HepG2 (cell line): Measurements from ENCODE around the gene LY6G5B. TPM values are rescaled to one million over a fixed set of nuclear protein-coding genes. Genes with fewer than 3 reads are reported as not detected.

ENCODE experiments used
- ARNT ChIP-seq: fragments of 450-650 bp; IDR thresholded peaks from 2 replicates; pipeline ENCODE4 v1.6.1; 2017
- HCFC1 ChIP-seq: fragments of 150-350 bp; IDR thresholded peaks from 2 replicates; pipeline ENCODE4 v1.6.1; 2014; ENCODE audit warnings: low read depth, low read length
- HHEX ChIP-seq: IDR thresholded peaks from 2 replicates; pipeline ENCODE4 v1.6.1; 2016; ENCODE audit warnings: control low read depth
- MED1 ChIP-seq: sonication (generic); formaldehyde crosslinking; IDR thresholded peaks from 2 replicates; pipeline ENCODE4 v1.4.0; 2020; ENCODE audit warnings: missing genetic modification reagents
- NONO ChIP-seq, 2 experiments: fragments of 450-650 bp in 1 of 2; sonication (generic) in 1 of 2; formaldehyde crosslinking in 1 of 2; IDR thresholded peaks in 1 of 2; conservative IDR thresholded peaks in 1 of 2; 2 replicates each; pipeline versions ENCODE4 v1.6.1 to v1.8.0; 2017 to 2022; ENCODE audit warnings: mild to moderate bottlenecking in 1 of 2, missing genetic modification reagents in 1 of 2, moderate library complexity in 1 of 2
- PAX8 ChIP-seq: sonication (generic); formaldehyde crosslinking; IDR thresholded peaks from 2 replicates; pipeline ENCODE4 v1.8.0; 2022; ENCODE audit warnings: mild to moderate bottlenecking, missing genetic modification reagents, borderline replicate concordance
- PHB2 ChIP-seq: fragments of 450-650 bp; IDR thresholded peaks from 2 replicates; pipeline ENCODE4 v1.6.1; 2018; ENCODE audit not compliant: partially characterized antibody
- POGK ChIP-seq: sonication (generic); formaldehyde crosslinking; conservative IDR thresholded peaks from 2 replicates; pipeline ENCODE4 v1.8.0; 2022; ENCODE audit warnings: mild to moderate bottlenecking, moderate library complexity, missing genetic modification reagents
- SRY ChIP-seq: sonication (generic); formaldehyde crosslinking; IDR thresholded peaks from 2 replicates; pipeline ENCODE4 v1.8.0; 2022; ENCODE audit warnings: mild to moderate bottlenecking, missing genetic modification reagents
- TAF1 ChIP-seq: sonication (generic); formaldehyde crosslinking; IDR thresholded peaks from 2 replicates; pipeline ENCODE4 v1.4.0; 2020; ENCODE audit warnings: missing genetic modification reagents
- TOE1 ChIP-seq: sonication (generic); formaldehyde crosslinking; IDR thresholded peaks from 2 replicates; pipeline ENCODE4 v1.4.0; 2020; ENCODE audit warnings: mild to moderate bottlenecking, missing genetic modification reagents
- TOPORS ChIP-seq: sonication (generic); formaldehyde crosslinking; IDR thresholded peaks from 2 replicates; pipeline ENCODE4 v1.8.0; 2023; ENCODE audit warnings: mild to moderate bottlenecking, missing genetic modification reagents
- XRCC5 ChIP-seq: fragments of 200-400 bp; formaldehyde crosslinking; optimal IDR thresholded peaks from 2 replicates; pipeline ENCODE3; 2017; ENCODE audit warnings: mild to moderate bottlenecking, low read length
- ZMYM2 ChIP-seq: sonication (generic); formaldehyde crosslinking; IDR thresholded peaks from 2 replicates; pipeline ENCODE4 v1.8.0; 2022; ENCODE audit warnings: mild to moderate bottlenecking, missing genetic modification reagents
- ZNF674 ChIP-seq: sonication (generic); formaldehyde crosslinking; IDR thresholded peaks from 2 replicates; pipeline ENCODE4 v1.5.0; 2020; ENCODE audit warnings: low read depth, mild to moderate bottlenecking, missing genetic modification reagents
- ZNF747 ChIP-seq: sonication (generic); formaldehyde crosslinking; IDR thresholded peaks from 2 replicates; pipeline ENCODE4 v1.8.1; 2023; ENCODE audit warnings: missing genetic modification reagents, mild to moderate bottlenecking, borderline replicate concordance
- polyA plus RNA-seq, 8 experiments: library from polyadenylated mRNA; depleted of rRNA in 3 of 8; stranded (reverse) in 7 of 8; unstranded in 1 of 8; fragments of >200 nt; fragmentation: Illumina TruSeq in 4 of 8; extraction: Trizol in 4 of 8; gene quantifications; 2 replicates each; pipeline versions ENCODE4 v1.2.1 to v1.2.3, GENCODE V29; 2011 to 2016; ENCODE audit warnings: low read depth in 4 of 8, missing spikeins in 1 of 8, mixed read lengths in 1 of 8; ENCODE audit not compliant: insufficient read depth in 1 of 8
- total RNA-seq, 5 experiments: library from RNA; depleted of rRNA; stranded (reverse); fragments of >200 nt; fragmentation: Illumina TruSeq; extraction: Trizol; gene quantifications; 2 replicates each; pipeline ENCODE4 v1.2.3, GENCODE V29; 2016; ENCODE audit warnings: low read depth in 1 of 5
- TF ChIP-seq, protein P1 (sequence below): sonication (generic); formaldehyde crosslinking; IDR thresholded peaks from 2 replicates; pipeline ENCODE4 v1.4.0; 2020; ENCODE audit warnings: missing genetic modification reagents
- TF ChIP-seq, protein P2 (sequence below): sonication (generic); formaldehyde crosslinking; IDR thresholded peaks from 2 replicates; pipeline ENCODE4 v1.9.0; 2021; ENCODE audit warnings: missing genetic modification reagents, borderline replicate concordance
- TF ChIP-seq, protein P3 (sequence below): IDR thresholded peaks from 2 replicates; pipeline ENCODE4 v1.6.1; 2012; ENCODE audit warnings: inconsistent platforms
- TF ChIP-seq, protein P4 (sequence below): IDR thresholded peaks from 2 replicates; pipeline ENCODE4 v1.6.1; 2018; ENCODE audit warnings: missing genetic modification reagents

Gene LY6G5B
- total and polyA plus RNA-seq, 2 of the 13 experiments (the other 11 are each of a cell fraction or from before 2014, with no cell fraction given) = 7.8 to 15.7 TPM

DNA sequence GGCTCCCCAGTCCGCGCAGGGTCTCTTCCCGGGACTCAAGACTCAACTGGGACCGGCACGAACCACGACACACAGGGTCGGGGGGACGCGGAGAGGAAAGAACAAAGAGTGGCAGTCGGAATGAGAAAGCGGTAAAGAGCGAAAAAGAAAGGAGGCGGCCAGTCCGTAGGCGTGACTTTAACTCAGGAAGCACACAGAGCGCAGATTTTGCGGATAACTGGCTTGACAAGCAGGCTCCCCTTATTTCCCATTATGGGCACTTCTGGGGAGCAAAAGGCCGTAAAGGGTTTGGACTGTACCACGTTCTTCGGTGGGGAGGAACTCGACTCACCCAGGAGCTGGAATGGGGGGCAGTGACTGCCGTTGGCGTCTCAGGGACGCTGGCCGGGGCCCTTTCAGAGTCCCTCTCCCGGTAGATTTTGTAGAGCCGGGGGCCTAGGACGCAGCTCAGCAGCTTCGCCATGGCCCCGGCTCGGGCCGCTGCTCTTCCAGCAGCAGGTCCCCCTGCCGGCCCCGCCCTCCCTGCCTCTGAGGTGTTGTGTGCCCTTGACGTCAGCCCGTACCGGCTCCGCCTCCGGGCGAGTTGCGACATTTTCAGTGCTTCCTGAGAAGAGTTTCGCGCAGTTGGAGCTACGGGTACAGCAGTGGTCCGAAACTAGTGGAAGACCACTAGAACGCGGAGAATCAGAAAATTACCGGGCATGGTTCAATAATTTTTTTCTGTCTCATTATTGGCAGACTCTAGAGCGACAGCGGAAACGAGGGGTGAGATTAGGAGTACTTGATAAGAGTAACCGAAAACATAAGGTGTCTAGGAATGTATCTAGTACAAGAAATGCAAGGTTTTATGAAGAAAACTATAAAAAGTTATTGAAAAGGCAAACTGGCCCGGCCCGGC, 33.3 kb downstream of the LY6G5B start, which contains the start of gene ABHD16A (continued):
- TF ChIP-seq, protein P1, sequence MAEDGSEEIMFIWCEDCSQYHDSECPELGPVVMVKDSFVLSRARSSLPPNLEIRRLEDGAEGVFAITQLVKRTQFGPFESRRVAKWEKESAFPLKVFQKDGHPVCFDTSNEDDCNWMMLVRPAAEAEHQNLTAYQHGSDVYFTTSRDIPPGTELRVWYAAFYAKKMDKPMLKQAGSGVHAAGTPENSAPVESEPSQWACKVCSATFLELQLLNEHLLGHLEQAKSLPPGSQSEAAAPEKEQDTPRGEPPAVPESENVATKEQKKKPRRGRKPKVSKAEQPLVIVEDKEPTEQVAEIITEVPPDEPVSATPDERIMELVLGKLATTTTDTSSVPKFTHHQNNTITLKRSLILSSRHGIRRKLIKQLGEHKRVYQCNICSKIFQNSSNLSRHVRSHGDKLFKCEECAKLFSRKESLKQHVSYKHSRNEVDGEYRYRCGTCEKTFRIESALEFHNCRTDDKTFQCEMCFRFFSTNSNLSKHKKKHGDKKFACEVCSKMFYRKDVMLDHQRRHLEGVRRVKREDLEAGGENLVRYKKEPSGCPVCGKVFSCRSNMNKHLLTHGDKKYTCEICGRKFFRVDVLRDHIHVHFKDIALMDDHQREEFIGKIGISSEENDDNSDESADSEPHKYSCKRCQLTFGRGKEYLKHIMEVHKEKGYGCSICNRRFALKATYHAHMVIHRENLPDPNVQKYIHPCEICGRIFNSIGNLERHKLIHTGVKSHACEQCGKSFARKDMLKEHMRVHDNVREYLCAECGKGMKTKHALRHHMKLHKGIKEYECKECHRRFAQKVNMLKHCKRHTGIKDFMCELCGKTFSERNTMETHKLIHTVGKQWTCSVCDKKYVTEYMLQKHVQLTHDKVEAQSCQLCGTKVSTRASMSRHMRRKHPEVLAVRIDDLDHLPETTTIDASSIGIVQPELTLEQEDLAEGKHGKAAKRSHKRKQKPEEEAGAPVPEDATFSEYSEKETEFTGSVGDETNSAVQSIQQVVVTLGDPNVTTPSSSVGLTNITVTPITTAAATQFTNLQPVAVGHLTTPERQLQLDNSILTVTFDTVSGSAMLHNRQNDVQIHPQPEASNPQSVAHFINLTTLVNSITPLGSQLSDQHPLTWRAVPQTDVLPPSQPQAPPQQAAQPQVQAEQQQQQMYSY (CRISPR knock-in tag) = no peak
- no peak for TF ChIP-seq PHB2
- TF ChIP-seq SRY = no peak; the same call in 1 of the 2 replicates
- TF ChIP-seq POGK (CRISPR knock-in tag) = peak; percentile 91
- TF ChIP-seq TAF1 (CRISPR knock-in tag) = peak; percentile 63
- peak; percentile 76; the same call in 1 of the 2 replicates for TF ChIP-seq TOE1 (CRISPR knock-in tag)
- TF ChIP-seq HCFC1 = no peak
- TF ChIP-seq, protein P2, sequence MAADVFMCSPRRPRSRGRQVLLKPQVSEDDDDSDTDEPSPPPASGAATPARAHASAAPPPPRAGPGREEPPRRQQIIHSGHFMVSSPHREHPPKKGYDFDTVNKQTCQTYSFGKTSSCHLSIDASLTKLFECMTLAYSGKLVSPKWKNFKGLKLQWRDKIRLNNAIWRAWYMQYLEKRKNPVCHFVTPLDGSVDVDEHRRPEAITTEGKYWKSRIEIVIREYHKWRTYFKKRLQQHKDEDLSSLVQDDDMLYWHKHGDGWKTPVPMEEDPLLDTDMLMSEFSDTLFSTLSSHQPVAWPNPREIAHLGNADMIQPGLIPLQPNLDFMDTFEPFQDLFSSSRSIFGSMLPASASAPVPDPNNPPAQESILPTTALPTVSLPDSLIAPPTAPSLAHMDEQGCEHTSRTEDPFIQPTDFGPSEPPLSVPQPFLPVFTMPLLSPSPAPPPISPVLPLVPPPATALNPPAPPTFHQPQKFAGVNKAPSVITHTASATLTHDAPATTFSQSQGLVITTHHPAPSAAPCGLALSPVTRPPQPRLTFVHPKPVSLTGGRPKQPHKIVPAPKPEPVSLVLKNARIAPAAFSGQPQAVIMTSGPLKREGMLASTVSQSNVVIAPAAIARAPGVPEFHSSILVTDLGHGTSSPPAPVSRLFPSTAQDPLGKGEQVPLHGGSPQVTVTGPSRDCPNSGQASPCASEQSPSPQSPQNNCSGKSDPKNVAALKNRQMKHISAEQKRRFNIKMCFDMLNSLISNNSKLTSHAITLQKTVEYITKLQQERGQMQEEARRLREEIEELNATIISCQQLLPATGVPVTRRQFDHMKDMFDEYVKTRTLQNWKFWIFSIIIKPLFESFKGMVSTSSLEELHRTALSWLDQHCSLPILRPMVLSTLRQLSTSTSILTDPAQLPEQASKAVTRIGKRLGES (CRISPR knock-in tag) = no peak
- TF ChIP-seq ZNF747 (CRISPR knock-in tag) = peak; percentile 79; the same call in 1 of the 2 replicates
- TF ChIP-seq, protein P3, sequence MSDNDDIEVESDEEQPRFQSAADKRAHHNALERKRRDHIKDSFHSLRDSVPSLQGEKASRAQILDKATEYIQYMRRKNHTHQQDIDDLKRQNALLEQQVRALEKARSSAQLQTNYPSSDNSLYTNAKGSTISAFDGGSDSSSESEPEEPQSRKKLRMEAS = peak; percentile 41
- peak; percentile 80; the same call in 1 of the 2 replicates for TF ChIP-seq TOPORS (CRISPR knock-in tag)
- TF ChIP-seq PAX8 (CRISPR knock-in tag) = no peak
- peak; percentile 42; the same call in 1 of the 2 replicates for TF ChIP-seq HHEX (CRISPR knock-in tag)
- TF ChIP-seq ARNT = no peak
- TF ChIP-seq ZMYM2 (CRISPR knock-in tag) = no peak; the same call in 1 of the 2 replicates
- TF ChIP-seq, protein P4, sequence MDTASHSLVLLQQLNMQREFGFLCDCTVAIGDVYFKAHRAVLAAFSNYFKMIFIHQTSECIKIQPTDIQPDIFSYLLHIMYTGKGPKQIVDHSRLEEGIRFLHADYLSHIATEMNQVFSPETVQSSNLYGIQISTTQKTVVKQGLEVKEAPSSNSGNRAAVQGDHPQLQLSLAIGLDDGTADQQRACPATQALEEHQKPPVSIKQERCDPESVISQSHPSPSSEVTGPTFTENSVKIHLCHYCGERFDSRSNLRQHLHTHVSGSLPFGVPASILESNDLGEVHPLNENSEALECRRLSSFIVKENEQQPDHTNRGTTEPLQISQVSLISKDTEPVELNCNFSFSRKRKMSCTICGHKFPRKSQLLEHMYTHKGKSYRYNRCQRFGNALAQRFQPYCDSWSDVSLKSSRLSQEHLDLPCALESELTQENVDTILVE (CRISPR knock-in tag) = peak; percentile 96
- TF ChIP-seq ZNF674 (CRISPR knock-in tag) = no peak
- peak; percentile 82 for TF ChIP-seq MED1 (CRISPR knock-in tag)
- TF ChIP-seq NONO (IDR thresholded peaks at IDR 0.05) = no peak
- peak; percentile 94 for TF ChIP-seq NONO (CRISPR knock-in tag; conservative IDR thresholded peaks at IDR 0.05)
- peak; percentile 87 for TF ChIP-seq XRCC5
